HG03521 (cell line): ENCODE data around the gene C8G.

ENCODE experiments used
- ATAC-seq: cut with Tn5 transposase; IDR thresholded peaks from one replicate; pipeline ENCODE4 v1.9.1; 2021; ENCODE audit warnings: mild to moderate bottlenecking, moderate library complexity; ENCODE audit not compliant: unreplicated experiment

C8G gene

DNA sequence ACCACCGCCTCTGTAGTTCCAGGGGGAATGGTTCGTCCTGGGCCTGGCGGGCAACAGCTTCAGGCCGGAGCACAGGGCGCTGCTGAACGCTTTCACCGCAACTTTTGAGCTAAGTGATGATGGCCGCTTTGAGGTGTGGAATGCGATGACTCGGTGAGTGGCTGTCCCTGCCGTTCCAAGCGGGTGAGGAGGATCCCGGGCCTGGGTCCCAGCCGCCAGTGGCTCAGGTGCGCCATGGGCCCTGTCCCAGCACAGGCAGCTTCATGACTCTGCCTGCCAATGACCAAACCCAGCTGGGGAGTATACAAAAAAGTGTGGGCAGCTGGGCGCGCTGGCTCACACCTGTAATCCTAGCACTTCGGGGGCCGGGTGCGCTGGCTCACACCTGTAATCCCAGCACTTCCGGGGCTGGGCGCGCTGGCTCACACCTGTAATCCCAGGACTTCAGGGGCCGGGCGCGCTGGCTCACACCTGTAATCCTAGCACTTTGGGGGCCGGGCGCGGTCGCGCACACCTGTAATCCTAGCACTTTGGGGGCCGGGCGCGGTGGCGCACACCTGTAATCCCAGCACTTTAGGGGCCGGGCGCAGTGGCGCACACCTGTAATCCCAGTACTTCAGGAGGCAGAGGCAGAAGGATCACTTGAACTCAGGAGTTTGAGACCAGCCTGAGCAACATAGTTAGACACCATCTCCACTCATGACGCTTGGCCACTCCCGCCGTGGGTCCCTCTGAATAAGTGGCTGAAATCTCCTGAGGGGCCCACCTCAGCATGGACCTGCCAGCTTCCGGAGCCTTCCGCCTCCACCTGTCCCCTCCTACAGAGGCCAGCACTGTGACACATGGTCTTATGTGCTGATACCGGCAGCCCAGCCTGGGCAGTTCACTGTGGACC lies 8.1 kb downstream of the C8G start:
- no peak for ATAC-seq

DNA sequence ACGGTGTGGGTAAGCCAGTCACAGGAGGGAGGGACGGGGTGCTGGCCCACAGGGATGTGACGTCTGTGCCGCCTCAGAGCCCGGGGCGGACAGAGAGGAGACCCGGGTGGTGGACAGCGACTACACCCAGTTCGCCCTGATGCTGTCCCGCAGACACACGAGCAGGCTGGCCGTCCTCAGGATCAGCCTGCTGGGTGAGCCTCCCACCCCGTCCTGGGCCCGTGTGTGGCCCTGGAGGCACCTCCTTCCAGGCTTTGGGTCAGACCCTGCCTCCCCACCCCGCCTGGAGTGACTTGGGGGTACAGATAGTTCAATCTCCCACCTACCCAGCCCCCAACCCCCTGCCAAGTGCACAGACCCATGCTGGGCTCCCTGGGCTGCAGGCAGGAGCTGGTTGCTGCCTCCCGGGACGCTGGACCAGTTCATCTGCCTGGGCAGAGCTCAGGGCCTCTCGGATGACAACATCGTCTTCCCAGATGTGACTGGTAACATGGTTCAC lies 8.8 kb downstream of the C8G start:
- ATAC-seq: no peak

DNA sequence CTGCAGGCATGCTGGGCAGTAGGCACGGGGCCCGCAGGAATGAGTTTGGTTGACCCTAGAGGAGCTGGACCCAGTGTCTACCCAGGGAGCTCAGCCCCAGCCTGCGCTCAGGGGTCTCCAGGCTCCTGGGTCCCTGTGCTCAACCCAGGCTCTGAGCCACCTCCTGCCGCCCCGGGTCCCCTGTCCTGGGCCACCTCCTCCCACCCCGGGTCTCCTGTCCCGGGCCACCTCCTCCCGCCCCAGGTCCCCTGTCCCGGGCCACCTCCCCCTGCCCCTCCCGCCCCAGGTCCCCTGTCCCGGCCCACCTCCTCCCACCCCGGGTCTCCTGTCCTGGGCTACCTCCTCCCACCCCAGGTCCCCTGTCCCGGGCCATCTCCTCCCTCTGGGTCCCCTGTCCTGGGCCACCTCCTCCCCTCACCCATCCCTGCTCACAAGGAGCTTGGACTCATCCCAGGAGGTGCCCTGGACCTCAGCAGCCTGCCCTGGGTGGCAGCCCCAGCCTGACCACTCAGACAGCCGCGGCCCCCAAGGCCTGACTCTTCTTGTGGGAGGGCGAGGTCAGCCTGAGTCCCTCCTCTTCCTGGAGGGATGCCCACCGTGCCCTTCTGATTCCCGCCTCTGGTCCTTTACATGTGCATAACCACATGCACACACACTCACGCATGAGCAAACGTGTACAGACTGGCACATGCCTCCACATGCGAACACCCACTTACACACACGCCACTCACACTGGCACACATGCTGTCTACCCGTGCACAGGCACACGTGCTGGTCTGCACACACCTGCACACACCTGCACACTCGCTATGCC lies 9.4 kb downstream of the C8G start:
- ATAC-seq: no peak

DNA sequence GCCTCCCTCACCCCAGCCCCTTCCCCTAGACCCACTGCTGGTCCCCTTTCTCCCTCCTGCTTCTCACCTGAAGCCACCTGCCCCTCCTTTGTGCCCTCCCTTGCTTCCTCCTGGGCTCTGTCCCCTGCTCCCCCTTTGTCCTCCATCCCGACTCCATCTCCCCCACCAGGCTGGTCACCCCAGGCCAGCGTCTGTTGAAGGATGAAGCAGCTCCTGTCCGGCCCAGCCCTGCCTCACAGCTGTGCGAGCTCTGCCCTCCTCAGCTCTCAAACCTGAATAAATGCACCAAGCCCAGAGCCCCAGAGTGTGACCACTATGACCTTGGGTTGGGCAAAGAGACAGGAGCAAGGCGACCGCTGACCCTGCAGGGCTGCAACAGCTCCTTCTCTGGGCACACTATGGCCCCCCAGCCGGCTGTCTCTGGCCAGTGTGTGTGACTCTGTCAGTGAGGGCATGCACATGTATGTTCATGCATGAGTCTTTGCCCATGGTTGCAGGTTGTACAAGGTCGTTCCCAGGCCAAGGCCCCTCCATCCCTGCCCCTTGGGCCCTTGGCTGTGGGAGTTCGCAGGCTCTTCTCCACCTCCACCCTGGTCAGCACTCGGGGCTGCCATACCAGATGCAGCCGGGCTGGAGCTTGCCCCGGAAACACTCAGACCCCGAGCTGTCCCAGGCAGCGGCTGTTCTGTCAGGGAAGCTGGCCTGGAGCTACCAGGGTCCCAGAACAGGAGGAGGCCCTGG lies 10.3 kb downstream of the C8G start:
- ATAC-seq: no peak

DNA sequence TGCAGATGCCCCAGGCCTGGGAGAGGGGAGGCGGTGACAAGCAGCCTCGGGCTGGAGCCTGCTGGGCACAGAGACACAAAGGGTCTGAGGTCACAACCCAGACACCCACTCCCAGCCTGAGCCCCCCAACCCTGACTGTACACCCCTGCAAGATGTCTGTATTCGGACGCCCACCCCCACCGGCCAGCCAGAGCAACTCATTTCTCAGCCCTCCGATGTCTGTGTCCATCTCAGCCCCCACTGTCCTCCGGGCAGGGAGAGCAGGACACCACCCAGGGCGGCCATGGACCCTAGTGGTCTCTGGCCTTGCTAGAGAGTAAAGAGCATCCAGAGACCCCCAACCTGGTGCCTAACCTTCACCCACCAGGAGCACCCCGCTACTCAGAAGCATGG lies 10.9 kb downstream of the C8G start:
- ATAC-seq: no peak

DNA sequence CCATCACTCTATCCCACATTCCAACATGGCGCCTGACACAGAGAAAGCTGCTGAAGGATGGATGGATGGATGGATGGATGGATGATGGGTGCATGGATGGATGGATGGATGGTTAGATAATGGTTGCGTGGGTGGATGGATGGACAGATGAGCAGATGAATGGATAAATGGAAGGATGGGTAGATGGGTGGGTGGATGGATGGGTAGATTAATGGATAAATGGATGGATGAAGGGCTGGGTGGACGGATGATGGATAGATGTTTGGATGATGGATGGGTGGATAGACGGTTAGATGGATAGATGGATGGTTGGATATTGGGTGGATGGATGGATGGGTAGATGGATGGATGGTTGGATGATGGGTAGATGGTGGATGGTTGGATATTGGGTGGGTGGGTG lies 11.6 kb downstream of the C8G start:
- ATAC-seq: no peak

DNA sequence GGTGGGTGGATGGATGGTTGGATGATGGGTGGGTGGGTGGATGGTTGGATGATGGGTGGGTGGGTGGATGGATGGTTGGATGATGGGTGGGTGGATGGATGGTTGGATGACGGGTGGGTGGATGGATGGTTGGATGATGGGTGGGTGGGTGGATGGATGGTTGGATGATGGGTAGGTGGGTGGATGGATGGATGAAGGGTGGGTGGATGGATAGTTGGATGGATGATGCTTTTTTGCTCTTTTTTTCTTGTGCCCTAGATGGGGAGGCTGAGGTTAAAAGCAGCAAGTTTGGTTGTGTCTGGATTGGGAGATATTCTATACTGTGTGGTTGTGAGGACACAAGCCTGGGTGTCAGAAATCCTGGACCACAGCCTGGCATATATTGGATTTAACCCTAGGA lies 12.4 kb downstream of the C8G start:
- no peak for ATAC-seq

DNA sequence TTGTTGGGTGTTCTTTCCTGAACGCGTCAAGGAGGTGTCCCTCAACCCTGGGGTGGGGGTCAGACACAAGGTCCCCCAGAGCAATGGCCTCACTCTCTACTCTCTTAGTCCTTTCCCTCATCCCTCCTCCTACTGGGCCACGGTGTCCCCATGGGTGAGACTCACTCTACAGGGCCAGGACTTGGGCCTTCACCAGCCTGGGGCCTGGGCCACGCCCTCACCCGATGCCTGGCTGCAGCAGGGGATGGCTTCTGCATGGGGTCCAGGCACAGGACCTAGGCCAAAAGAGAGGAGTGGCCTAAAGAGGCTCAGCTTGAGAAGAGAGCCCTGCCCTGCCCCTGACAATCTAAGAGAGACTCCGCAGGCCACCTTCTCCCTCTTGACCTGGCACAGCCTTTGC lies 12.9 kb downstream of the C8G start:
- ATAC-seq: no peak

DNA sequence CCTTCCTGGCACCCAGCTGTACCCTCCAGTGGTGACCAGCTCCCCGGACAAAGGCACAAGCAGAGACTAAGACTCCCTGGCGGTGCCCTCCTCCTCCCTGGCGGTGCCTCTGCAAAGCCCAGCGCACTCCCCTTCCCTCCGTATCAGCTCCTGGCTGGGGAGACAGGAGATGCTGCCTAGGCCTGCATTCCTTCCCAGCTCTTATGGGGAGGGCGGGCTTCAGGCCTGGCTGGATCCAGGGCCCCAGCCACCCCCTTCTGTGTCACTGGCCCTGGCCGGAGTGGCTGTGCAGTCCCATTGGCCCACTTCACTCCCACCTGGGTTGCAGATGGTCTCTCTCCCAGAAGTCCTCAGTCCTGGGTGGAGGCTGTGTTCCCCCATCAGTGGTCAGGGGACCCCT lies 13.4 kb downstream of the C8G start:
- no peak for ATAC-seq

DNA sequence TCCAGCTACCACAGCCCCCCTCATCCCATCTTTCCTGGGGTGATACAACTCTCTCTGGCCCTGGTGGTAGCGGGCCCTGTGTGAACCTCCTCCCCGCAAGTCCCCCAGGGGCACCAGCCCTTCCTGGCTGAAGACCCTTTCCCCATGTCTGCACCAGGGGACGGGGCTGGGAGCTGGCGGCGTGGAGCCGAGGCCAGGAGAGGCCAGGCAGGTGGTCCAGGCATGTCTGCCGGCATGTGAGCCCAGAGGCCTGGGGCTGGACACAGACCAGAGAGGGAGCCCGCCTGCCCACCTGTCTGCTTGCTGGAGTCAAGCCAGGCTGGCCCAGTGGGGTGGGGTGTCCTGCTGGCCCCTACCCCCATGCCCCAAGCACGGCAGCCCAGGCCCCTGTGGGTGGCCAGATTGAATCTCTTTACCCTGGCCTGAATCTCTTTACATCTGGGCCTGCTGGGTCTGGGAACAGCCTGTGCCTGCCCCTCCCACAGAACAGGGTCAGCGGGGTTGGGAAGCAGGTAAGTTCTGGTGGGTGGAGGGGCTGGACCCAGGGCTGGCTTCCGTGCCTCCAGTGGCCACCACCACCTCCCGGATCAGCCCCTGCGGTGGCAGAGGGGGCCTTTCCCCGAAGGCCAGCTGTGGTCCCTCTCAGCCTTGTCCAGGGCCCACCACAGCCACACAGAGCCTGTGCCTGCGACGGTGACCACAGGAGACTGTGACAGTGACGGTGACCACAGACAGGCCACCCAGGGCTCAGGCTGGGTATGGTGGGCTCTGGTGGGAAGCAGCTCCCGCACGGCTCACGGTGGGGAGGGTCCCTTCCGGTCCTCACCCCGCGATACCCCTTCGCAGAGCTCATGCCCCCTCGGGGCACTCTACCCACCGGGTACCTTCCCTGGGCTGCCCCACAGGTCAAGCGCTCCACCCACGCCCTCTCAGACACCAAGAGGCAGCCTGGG lies 14.1 kb downstream of the C8G start:
- no peak for ATAC-seq

DNA sequence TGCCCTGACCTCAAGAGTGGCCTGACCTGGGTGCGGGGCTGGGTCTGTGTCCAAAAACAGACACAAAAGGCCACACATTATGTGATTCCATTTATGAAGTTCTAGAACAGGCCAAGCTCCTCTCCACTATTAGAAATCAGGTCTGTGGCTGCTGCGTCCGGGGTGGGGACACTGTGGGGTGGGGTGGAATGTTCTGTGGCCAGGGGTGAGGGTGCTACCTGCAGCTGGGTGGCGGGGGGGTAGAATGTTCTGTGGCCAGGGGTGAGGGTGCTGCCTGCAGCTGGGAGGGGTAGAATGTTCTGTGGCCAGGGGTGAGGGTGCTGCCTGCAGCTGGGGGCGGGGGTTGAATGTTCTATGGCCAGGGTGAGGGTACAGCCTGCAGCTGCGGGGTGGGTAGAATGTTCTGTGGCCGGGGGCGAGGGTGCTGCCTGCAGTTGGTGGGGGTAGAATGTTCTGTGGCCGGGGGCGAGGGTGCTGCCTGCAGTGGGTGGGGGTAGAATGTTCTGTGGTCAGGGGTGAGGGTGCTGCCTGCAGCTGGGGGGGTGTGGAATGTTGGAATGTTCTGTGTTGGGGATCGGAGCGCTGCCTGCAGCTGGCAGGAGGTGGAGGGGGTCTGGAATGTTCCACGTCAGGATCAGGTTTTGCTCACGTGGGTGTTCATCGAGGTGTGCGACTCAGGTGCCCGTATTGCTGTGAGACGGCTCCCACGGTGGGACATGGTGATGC lies 15.3 kb downstream of the C8G start:
- no peak for ATAC-seq

DNA sequence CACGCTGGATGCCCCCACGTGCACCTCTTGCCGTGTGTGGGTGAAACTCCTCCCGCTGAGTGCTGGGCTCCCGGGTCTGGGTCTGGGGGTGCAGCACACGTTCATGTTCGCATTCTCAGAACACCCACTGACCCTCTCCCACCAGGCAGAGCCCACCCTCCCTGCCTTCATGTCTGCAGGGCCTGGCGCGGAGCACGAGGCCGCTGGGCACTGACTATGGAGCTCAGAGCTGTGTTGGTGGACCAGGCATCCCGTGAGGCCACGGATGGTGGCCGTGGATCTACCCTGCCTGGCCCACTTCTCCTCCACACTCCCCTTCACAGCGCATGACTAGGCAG lies 15.9 kb downstream of the C8G start:
- no peak for ATAC-seq

DNA sequence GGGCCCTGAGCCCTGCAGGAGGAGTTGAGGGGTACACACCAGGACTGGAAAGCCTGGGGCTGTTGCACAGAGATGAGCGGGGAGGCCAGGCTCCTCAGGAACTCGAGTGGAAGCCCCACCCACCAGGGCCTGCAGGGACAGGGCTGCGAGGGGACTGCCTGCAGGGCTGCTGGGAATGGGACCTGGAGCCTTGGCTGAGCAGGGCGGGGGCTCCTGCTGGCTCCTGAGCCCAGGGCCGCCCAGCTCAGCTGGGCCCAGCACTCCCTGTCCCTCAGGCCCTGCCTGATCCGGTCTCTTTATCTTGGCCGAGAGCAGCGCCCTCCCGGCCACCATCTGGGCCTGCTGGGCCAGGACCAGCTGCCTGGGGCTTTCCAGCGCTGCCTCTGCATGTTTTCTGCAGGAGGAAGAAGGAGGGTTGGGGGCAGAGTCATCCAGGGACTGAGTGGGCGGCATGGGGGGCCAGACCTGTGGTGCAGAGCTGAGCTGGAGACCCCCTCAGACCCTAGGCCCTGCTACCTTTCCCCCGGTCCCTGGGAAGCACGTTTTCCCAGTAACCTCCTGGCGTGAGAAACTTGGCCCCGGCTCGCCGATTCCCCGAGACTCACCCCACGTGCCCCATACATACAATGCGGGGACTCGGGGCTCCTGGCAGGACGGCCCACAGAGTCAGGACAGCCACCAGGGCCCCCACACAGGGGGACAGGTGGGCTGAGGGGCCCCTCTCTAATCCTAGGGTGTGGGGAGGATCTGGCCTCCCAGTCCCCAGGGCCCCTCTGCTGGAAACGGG lies 16.4 kb downstream of the C8G start:
- ATAC-seq: no peak

DNA sequence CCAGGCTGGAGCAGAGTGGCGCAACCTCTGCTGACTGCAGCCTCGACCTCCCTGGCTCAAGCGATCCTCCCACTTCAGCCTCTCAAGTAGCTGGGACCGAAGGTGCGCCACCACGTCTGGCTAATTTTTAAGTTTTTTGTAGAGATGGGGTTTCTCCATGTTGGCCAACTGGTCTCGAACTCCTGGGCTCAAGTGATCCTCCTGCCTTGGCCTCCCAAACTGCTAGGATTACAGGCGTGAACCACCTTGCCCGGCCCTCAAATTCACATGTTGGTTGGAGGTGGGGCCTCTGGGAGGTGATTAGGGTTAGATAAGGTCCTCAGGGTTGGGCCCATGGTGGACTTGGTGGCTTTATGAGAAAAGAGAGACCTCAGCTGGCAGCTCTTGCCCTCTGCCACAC lies 17.1 kb downstream of the C8G start:
- no peak for ATAC-seq

DNA sequence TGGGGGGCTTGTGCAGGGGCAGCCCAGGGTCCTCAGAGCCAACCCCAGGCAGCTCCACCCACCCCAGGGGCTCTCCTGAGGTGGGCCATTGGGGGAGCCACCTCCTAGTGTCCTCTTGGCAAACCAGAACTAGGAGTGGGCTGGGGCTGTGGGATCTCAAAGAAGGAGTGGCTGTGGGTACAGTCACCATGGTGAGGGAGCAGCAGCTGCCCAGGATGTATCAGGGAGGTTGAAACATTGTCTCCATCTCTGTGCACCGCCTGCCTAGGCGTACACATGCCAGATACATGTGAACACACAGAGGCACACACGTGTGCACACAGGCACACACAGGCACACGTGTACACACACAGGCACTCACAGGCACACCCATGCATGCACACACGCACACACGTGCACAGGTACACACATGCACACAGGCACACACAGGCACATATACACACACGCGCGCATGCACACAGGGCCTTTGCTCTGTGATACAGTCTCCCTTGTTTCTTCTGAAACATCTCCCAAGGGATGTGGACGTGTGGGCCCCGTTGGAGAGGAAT lies 17.7 kb downstream of the C8G start:
- no peak for ATAC-seq

DNA sequence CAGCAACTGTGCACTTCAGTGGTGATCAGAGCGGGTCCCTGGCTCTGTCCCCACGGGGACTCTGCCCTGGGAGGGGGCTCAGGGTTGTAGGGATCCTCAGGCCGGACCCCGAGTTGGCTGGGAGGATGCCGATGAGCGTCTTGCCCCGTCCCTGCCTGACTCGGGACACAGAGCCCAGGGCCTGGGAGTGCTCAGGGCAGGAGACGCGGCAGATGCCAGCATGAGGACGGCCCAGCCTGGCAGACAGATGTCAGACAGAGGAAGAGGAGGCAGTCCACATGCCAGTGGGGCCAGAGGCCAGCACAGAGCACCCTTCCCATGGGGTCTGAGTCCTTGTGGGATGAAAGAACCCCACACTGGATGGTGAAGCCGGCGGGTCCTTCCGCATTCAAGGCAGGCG lies 18.3 kb downstream of the C8G start:
- ATAC-seq: no peak

DNA sequence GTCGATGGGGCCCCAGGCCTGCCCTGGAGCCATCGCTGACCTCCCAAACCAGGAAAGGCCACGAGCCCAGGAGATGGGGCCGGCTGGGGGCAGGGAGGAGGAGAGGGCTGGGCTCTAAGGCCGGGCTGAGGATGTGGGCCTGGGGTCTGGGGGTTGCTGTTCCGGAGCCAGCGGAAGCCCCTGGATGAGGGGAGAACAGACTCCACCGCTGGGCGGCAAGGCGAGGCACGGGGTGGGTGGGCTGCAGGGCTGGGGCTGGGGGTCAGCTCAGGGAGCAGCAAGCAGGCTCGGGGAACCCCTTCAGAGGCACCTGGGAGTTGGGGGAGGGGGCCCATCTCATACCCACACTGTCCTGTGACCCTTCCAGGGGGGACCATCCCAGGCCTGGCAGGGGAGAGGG lies 18.7 kb downstream of the C8G start:
- ATAC-seq: no peak

DNA sequence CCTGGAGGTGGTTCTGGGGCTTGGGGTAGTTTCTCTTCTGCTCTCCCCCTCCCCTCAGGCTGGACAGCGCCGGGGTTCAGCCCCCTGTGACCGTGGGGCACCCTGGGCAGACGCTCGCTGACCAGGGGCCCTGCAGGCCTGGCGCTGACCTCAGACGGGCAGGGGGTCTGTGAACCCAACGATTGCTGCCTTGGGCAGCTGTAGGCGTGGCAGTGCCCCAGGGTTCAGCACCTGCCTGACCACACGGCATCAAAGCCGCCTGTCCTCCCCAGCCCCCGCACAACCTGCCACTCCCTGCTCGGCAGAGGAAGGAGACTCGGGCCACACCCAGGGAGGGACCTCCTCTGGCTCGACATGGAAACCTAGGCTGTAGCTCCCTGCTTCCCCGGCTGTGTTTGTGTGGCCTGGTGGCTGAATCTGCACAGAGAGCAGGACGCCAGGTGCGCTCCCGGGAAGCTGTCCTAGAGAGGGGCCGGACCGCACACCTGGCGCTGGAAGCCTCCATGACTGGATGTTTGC lies 19.2 kb downstream of the C8G start:
- no peak for ATAC-seq
